Ovary (tissue), 9 donors: ENCODE results near the gene FAM135A. TPM values are rescaled to one million over a fixed set of nuclear protein-coding genes. Genes with fewer than 3 reads are reported as not detected.

Source experiments
- DNase-seq, 5 donors: peaks; one replicate each; pipeline ENCODE4 v3.0.0-alpha.2; 2019 to 2020
- H3K27ac ChIP-seq, 2 donors: fragments of 200-600 bp; one replicate each; pipeline versions ENCODE4 v1.5.1 to v1.8.0; 2019 to 2022
- H3K27me3 ChIP-seq: fragments of 200-600 bp; one replicate; pipeline ENCODE4 v1.8.0; 2022
- H3K36me3 ChIP-seq: fragments of 200-600 bp; sonication (generic); one replicate; pipeline ENCODE4 v1.5.1; 2019
- H3K4me1 ChIP-seq: one replicate; pipeline ENCODE4 v1.8.1; 2013; ENCODE audit warnings: mild to moderate bottlenecking, moderate library complexity; ENCODE audit not compliant: insufficient read depth
- H3K4me3 ChIP-seq: fragments of 200-600 bp; sonication (generic); one replicate; pipeline ENCODE4 v1.5.1; 2017
- H3K9me3 ChIP-seq, 2 donors: fragments of 200-600 bp in 1 of 2; sonication (generic) in 1 of 2; one replicate each; pipeline versions ENCODE4 v1.5.1 to v1.8.1; 2013 to 2019; ENCODE audit warnings: mild to moderate bottlenecking in 1 of 2, moderate library complexity in 1 of 2
- EP300 ChIP-seq: sonication (generic); formaldehyde crosslinking; IDR thresholded peaks from one replicate; pipeline ENCODE4 v1.6.1; 2017; ENCODE audit warnings: antibody characterized with exemption
- POLR2A ChIP-seq: fragments of 450-650 bp; IDR thresholded peaks from one replicate; pipeline ENCODE4 v1.6.1; 2017; ENCODE audit warnings: antibody characterized with exemption, mild to moderate bottlenecking, moderate library complexity
- WGBS, 3 donors: extraction: QIAGEN DNeasy Blood & Tissue Kit in 1 of 3; methylation state at CpG; one replicate each; pipeline versions ENCODE4 v1.1.5 to v1.1.7; 2013 to 2017; 5-methylcytosine and 5-hydroxymethylcytosine counted together
- intact Hi-C, 4 donors: fragments of 100-400 bp; cut with DNase I; formaldehyde crosslinking; loops; one replicate each; pipeline versions ENCODE4 v1.11.0 to v1.15.1; 2022 to 2023
- polyA plus RNA-seq, 2 donors: library from polyadenylated mRNA; stranded (reverse); fragments of 200-250 nt in 1 of 2; fragments of 350-450 nt in 1 of 2; fragmentation: Illumina TruSeq in 1 of 2; extraction: RNeasy Lipid Tissue Mini Kit (QIAGEN cat#74804) in 1 of 2; gene quantifications; one replicate each; pipeline ENCODE4 v1.2.3, GENCODE V29; 2013 to 2014
- total RNA-seq, 7 donors: library from RNA; depleted of rRNA in 2 of 7; stranded (reverse); fragments of >200 nt in 2 of 7; fragmentation: NEBNext Ultra II Directional in 3 of 7; extraction: Animal tissue kit (Norgen Biotek cat#: 25700) in 3 of 7; gene quantifications; one replicate each; pipeline versions ENCODE4 v1.1.0 to v1.2.4, GENCODE V29; 2016 to 2023
- TF ChIP-seq, protein P1 (sequence below), 3 donors: fragments of 450-650 bp in 2 of 3; fragments of 200-600 bp in 1 of 3; IDR thresholded peaks; one replicate each; pipeline versions ENCODE4 v1.5.1 to v1.8.0; 2016 to 2022; ENCODE audit warnings: antibody characterized with exemption in 3 of 3, mild to moderate bottlenecking in 1 of 3
- donor health status: DM: no; HTN: no; CAD: no; lungs with moderate emphysema.
- donor health status: DM: no; HTN: no; CAD: no.
- donor health status: Bipolar disorder and iron deficiency.
- donor health status: DM: yes; HTN: yes; CAD: no.
- donor health status: DM: no; HTN: no; CAD: no.
- donor health status: DM: yes; HTN: yes; CAD: no.

Gene FAM135A
- total and polyA plus RNA-seq, 9 donors: 8.6 to 34.1 (median 25.1) TPM

DNA sequence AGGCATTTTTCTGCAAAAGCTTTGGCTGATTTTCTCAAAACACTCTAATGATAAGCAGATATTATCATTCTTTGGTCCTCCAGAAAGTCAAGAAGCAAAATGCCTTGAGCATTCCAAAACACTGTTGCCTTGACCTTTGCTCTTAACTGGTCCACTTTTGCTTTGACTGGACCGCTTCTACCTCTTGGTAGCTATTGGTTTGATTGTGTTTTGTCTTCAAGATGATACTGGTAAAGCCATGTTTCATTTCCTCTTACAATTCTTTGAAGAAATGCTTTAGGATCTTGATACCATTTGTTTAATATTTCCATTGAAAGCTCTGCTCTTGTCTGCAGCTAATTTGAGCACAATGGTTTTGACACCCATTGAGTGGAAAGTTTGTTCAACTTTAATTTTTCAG lies 117.8 kb downstream of the FAM135A start:
- Histone ChIP-seq H3K9me3 (no peaks in the 10 kb centered on the region), H3K27me3 (no peaks in the 10 kb centered on the region), H3K27ac (no peak overlapping the region), H3K4me3 (no peak overlapping the region), H3K36me3 (no peaks in the 10 kb centered on the region), H3K4me1 (peaks cover 1% of the 10 kb centered on the region)
- 33 to 61% (median 39%) methylated on average over 1 of the region's 1 CpG for WGBS, 3 donors
- intact Hi-C loops: no loop called here
- no peak for DNase-seq
- TF ChIP-seq POLR2A: no peak
- no peak for TF ChIP-seq EP300
- TF ChIP-seq, protein P1, sequence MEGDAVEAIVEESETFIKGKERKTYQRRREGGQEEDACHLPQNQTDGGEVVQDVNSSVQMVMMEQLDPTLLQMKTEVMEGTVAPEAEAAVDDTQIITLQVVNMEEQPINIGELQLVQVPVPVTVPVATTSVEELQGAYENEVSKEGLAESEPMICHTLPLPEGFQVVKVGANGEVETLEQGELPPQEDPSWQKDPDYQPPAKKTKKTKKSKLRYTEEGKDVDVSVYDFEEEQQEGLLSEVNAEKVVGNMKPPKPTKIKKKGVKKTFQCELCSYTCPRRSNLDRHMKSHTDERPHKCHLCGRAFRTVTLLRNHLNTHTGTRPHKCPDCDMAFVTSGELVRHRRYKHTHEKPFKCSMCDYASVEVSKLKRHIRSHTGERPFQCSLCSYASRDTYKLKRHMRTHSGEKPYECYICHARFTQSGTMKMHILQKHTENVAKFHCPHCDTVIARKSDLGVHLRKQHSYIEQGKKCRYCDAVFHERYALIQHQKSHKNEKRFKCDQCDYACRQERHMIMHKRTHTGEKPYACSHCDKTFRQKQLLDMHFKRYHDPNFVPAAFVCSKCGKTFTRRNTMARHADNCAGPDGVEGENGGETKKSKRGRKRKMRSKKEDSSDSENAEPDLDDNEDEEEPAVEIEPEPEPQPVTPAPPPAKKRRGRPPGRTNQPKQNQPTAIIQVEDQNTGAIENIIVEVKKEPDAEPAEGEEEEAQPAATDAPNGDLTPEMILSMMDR (IDR thresholded peaks at IDR 0.05): no peak

DNA sequence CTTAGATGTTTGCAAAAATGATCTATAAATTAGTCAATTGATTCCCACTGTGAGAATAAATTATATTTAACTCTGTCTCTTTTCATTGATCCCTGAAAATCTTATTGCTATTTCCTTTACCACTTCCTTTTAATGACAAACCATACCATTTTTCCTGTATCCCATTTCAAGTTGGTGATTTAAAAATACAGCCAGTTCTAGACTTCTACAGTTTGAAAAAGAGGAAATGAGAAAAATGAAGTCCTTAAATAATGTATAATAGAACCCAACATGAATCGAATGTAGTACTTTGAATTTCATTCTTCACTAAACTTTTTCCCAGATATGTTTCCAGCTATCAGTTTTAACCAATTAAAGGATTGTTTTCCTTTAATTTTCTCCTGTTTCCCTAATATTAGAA lies 124.0 kb downstream of the FAM135A start:
- no peak for DNase-seq
- Histone ChIP-seq H3K4me1 (no peaks in the 10 kb centered on the region), H3K9me3 (no peaks in the 10 kb centered on the region), H3K27me3 (no peaks in the 10 kb centered on the region), H3K27ac (no peak overlapping the region), H3K4me3 (no peak overlapping the region), H3K36me3 (no peaks in the 10 kb centered on the region)
- WGBS, 3 donors: 89 to 95% (median 92%) methylated on average over 1 of the region's 1 CpG
- TF ChIP-seq, protein P1 (IDR thresholded peaks at IDR 0.05): no peak
- TF ChIP-seq EP300 (no peak), POLR2A (no peak)
- intact Hi-C loops: no loop called here

DNA sequence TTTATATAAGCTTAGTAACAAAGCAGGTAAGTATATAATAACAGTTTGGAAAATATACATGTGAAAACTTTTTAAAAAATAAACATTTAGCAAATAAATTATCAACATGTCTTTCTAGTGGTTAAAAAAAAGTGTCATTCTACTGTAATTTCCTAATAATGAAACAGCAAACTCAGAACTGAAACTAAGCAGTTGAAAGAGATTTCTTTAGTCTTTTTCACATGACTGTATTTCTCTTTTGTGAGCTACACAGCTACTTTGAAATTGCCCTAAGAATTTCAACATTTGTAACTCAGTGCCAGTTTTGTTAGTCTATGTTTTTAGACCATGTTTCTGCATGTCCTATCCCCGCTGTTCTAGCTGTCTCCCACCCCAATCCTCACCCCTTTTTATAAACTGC lies 125.1 kb downstream of the FAM135A start:
- no peak for DNase-seq
- intact Hi-C loops: no loop called here
- Histone ChIP-seq H3K4me1 (no peaks in the 10 kb centered on the region), H3K9me3 (no peaks in the 10 kb centered on the region), H3K27ac (no peak overlapping the region), H3K4me3 (no peak overlapping the region), H3K36me3 (no peaks in the 10 kb centered on the region), H3K27me3 (no peaks in the 10 kb centered on the region)
- WGBS, 3 donors: 92 to 98% (median 97%) methylated on average over 1 of the region's 1 CpG
- TF ChIP-seq EP300 (no peak), POLR2A (no peak)
- TF ChIP-seq, protein P1 (IDR thresholded peaks at IDR 0.05): no peak

DNA sequence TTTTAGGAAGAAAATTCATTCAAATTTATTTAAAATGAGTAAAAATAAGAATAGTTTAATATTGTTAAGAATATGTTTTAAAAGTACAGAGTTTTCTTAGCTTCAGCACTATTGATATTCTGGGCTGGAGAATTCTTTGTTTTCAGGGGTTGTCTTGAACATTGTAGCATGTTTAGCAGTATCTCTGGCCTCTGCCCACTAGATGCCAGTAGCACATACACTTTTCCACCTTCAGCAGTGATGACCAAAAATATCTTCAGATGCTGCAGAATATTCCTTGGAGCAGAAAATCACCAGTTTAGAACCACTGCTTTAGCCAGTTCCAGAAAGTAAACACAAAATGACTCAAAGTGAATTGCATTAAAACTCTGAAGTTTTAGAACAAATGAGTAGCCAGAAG lies 134.0 kb downstream of the FAM135A start:
- intact Hi-C loops: no loop called here

More for the DNA sequence above, 134.0 kb downstream of the FAM135A start:
- H3K27me3 ChIP-seq: no peaks in the 10 kb centered on the region
- H3K4me3 ChIP-seq: no peak overlapping the region
- no peaks in the 10 kb centered on the region for H3K9me3 ChIP-seq
- no peak overlapping the region for H3K27ac ChIP-seq
- H3K36me3 ChIP-seq: no peaks in the 10 kb centered on the region
- no peak for DNase-seq
- TF ChIP-seq, protein P1 (IDR thresholded peaks at IDR 0.05): no peak
- H3K4me1 ChIP-seq: no peaks in the 10 kb centered on the region
